Left ventricle myocardium superior (tissue), 1 donor: ENCODE data around the gene ATP13A5. TPM values are rescaled to one million over a fixed set of nuclear protein-coding genes. Genes with fewer than 3 reads are reported as not detected.
A peak's percentile ranks its signal among the peaks of the same experiment; 100 is the strongest.

ENCODE experiments used
- ATAC-seq: fragments of 200-7000 bp; cut with Tn5 transposase; one replicate; pipeline ENCODE4 v1.9.1; 2020; ENCODE audit warnings: mild to moderate bottlenecking, moderate library complexity
- DNase-seq: peaks from one replicate; pipeline ENCODE4 v3.0.0-alpha.2; 2020
- intact Hi-C: fragments of 100-400 bp; cut with micrococcal nuclease; formaldehyde crosslinking; loops from one replicate; pipeline ENCODE4 v1.11.0; 2022
- long read RNA-seq: library from polyadenylated mRNA; unstranded; transcript quantifications from one replicate; pipeline ENCODE4 v2.0.0, GENCODE V29; 2021
- total RNA-seq: library from RNA; stranded (reverse); fragmentation: NEBNext Ultra II Directional; extraction: Animal tissue kit (Norgen Biotek cat#: 25700); gene quantifications from one replicate; pipeline ENCODE4 v1.2.1, GENCODE V29; 2021
- donor health status: DM: no; HTN: yes; CAD: no; lungs with severe emphysema.

Gene ATP13A5, protein sequence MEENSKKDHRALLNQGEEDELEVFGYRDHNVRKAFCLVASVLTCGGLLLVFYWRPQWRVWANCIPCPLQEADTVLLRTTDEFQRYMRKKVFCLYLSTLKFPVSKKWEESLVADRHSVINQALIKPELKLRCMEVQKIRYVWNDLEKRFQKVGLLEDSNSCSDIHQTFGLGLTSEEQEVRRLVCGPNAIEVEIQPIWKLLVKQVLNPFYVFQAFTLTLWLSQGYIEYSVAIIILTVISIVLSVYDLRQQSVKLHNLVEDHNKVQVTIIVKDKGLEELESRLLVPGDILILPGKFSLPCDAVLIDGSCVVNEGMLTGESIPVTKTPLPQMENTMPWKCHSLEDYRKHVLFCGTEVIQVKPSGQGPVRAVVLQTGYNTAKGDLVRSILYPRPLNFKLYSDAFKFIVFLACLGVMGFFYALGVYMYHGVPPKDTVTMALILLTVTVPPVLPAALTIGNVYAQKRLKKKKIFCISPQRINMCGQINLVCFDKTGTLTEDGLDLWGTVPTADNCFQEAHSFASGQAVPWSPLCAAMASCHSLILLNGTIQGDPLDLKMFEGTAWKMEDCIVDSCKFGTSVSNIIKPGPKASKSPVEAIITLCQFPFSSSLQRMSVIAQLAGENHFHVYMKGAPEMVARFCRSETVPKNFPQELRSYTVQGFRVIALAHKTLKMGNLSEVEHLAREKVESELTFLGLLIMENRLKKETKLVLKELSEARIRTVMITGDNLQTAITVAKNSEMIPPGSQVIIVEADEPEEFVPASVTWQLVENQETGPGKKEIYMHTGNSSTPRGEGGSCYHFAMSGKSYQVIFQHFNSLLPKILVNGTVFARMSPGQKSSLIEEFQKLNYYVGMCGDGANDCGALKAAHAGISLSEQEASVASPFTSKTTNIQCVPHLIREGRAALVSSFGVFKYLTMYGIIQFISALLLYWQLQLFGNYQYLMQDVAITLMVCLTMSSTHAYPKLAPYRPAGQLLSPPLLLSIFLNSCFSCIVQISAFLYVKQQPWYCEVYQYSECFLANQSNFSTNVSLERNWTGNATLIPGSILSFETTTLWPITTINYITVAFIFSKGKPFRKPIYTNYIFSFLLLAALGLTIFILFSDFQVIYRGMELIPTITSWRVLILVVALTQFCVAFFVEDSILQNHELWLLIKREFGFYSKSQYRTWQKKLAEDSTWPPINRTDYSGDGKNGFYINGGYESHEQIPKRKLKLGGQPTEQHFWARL
- not detected for total RNA-seq
- long read RNA-seq, partial matches to known transcripts, result 0 of 1 reads
- long read RNA-seq, other reads (novel, unspliced or antisense), result 1 of 1 reads

- intact Hi-C loops, result no loop called here
- DNase-seq, result no peak
Measured at GRCh38 chr3:193378706-193379105, at the start of gene ATP13A5. Gene ATP13A5, minus strand, starts transcription at chr3:193378753. Its CDS starts 28 bp downstream, at chr3:193378725.

DNA sequence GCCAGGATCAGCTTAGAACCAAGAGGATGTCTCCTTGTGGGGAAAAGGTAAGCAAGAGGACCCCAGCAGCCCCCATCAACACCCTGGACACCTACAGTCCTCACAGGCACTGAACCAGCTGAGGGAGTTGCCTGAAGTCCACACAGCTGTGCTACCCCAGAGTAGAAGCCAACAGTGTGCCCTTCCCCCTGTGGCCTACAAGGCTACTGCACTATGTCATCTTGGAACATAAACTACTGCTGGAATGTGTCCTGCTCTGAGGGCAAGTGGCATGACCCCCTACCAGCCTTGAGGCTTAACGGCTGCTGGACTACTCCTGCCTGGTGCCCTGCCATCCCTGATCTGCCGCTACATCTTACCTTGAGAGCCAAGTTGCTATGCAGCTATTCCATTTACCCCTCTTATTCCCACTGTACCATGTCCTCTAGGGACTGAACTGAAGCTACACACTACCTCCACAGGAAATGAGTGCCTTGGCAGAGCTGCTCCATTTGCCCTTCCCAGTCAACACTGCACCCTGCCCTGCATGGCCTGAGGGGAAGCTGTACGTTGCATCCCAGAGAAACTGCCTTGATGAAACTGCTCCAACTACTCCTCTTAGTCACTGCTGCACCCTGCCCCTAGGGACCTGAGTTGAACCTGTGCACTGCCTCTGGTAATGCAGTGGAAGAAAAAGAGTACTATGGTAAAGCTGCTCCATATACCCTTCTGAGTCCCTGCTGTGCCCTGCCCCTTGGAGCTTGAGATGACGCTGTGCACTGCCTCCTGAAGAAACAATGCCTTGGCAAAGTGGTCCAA, 40.2 kb upstream of the ATP13A5 start:
- DNase-seq, result no peak
- intact Hi-C loops, result no loop called here
- ATAC-seq, result no peak

More at GRCh38 chr3:193378706-193379105, at the start of gene ATP13A5:
- ATAC-seq, result no peak

- DNase-seq (no peak), ATAC-seq (no peak)
- intact Hi-C loops, result no loop called here
Measured at GRCh38 chr3:193416629-193417028, 38.1 kb upstream of the ATP13A5 start.

GRCh38 chr3:193407688-193408087, 29.1 kb upstream of the ATP13A5 start:
- ATAC-seq (no peak), DNase-seq (no peak)
- intact Hi-C loops, result no loop called here

GRCh38 chr3:193407112-193407511, 28.6 kb upstream of the ATP13A5 start:
- ATAC-seq (no peak), DNase-seq (no peak)
- intact Hi-C loops, result no loop called here

DNA sequence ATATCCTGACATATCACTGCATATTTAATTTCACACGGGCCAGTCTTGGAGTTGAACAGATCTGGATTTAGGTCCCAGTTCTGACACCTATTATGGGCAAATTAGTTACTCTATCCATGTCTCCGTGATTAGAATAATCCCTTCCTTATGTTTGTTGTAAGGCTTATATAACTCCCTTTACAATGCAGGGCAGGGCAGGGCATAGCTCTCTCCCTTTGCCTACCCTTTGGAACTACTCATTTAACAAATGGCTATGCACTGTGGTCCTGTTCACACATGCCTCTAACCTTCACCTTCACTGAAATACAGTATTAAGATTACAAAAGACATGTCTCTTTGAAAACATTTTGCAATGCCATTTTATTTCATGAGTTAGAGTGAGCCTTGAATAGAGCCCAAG, 24.8 kb upstream of the ATP13A5 start:
- no peak for ATAC-seq
- no peak for DNase-seq
- intact Hi-C loops, result no loop called here

DNA sequence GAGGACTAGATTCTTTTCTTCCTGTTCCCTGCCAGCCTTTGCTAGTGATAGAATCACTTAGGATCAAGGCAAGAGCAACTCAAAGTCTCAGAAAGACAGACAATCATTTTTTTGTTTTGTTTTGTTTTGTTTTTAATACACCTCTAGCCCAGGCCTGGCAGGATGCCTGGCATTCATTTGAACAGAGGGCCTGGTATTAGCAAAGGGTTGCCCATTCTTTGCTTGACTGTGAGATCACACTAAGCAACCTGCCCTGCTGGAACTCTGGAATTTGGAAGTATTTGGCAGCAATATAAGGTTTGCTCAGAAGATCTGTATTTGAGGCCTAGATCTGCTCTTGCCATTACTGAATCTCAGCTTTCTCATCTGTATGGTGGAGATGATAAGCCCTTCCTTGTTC, 21.8 kb upstream of the ATP13A5 start:
- DNase-seq (no peak), ATAC-seq (no peak)
- intact Hi-C loops, result no loop called here

DNA sequence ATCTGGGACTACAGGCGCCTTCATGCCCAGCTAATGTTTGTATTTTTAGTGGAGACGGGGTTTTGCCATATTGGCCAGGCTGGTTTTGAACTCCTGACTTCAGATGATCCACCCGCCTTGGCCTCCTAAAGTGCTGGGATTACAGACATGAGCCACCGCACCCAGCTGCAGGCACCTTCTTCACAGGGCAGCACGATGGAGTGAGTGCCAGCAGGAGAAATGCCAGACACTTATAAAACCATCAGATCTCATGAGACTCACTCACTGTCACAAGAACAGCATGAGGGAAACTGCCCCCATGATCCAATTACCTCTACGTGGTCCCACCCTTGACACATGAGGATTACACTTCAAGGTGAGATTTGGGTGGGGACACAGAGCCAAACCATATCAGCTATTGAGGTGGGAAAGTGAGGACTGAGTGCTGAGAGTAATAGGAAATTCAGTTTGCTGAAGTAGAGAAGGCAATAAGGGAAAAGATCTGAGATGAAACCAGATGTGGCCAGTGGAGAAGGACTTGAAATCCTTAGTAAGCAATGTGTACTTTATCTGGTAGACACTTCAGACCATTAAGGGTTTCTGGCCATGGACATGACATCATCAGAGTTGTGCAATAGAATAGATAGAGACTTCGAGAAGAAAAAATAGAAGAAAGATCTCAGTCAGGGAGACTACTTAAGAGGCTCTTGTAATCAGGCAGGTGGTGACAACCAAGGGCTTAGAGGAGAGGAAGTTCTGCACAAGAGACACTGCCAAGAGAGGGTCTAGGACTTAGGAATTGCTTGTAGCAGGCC, 18.1 kb upstream of the ATP13A5 start:
- no peak for DNase-seq
- intact Hi-C loops, result no loop called here
- ATAC-seq, result peak; percentile 41

- DNase-seq (no peak), ATAC-seq (no peak)
- intact Hi-C loops, result no loop called here
Measured at GRCh38 chr3:193391902-193392301, 13.3 kb upstream of the ATP13A5 start.

DNA sequence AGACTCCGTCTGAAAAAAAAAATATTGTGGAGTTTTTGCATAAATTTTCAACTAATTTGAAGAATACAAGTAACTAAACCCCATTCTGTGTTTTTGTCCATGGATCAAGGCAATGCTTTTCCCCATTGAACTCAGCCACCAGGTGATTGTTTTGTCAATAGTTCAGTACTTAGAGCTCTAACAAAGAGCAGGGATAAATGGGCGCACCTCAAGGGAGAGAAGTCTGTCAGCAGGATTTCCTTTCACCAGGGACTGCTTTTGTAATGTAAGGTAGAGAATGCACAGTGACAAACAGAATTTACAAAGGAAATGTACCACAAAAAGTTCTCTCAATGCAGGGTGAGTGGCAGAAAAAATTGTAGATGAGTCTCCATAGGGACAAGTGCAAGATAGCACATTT, 10.8 kb upstream of the ATP13A5 start:
- ATAC-seq (no peak), DNase-seq (no peak)
- intact Hi-C loops, result no loop called here

DNA sequence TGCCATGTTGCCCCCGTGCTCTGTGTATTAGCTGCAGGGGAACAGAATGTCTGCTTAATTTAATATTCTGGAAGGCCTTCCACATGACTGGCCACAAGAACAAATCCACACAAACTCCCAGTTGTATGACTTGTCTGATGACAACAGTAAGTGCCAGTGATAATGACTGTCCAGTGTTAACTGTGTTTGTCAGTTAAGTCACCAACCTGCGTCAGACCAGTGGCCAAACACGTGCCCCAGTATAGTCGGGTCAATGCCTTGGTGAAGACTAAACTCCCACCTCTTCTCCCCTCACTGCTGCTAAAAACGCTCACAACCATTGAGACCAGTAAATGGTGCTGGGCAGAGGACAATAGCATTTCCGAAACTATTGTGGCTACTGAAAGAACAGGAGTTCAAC, 9.8 kb upstream of the ATP13A5 start:
- intact Hi-C loops, result no loop called here
- no peak for ATAC-seq
- no peak for DNase-seq

DNA sequence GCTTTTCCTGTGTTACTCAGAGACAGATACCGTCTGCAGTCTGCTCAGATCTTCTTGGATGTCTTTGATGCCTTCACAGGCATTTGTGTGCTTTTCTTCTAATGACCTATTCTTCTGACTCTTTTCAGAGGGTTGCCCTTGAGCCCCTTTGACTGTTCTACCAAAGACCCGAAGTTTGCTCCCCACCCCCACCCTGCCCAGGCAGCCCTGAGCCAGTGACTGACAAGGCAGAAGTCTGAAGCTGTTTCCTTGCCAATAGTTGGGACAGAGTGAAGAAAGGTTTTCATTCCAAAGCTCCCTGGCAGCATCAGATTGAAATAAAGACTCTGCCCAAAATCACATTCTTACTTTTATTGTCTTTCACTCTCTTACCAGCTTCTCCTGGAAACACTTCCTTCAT, 9.0 kb upstream of the ATP13A5 start:
- ATAC-seq (no peak), DNase-seq (no peak)
- intact Hi-C loops, result no loop called here

DNA sequence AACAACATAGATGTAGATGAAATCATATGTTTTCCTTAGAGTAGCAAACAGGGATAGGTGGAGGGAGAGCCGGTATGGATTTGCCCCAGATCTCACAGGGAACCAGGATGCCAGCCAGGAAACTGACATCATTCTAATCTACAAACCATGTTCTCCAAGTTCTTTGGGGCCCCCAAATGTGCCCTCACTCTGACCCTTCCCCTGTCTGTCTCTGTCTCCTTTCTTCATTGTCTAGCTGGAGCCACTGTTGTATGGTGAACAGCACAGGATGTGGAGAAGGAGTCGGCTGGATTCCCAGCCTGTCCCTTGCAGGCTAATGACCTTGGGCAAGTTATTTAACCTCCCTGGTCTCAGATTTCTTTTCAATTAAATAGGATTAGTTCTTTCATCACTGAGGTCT, 962 bp downstream of the ATP13A5 start:
- DNase-seq (no peak), ATAC-seq (no peak)
- intact Hi-C loops, result no loop called here

DNA sequence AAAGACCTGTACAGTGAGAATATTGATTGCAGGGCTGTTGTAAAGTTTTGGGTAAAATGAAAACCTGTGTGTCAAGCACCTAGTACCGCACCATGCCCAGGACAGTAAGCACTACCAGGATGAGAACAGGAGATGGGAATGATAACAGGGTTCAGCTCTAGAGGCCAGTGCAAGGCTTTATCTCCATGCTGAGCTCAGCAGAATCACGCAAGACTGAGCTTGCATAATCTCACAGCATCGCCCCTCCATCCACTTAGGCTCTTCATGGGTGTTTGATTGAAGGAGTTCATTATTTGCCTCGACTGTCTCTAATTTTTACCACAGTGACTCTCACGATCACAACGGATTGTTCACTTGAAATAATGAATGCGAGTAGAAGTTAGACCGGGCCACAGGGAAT, 2.9 kb downstream of the ATP13A5 start:
- intact Hi-C loops, result no loop called here

GRCh38 chr3:193372783-193373182, 5.8 kb downstream of the ATP13A5 start:
- no peak for DNase-seq
- no peak for ATAC-seq
- intact Hi-C loops, result no loop called here

More for the DNA sequence above, 2.9 kb downstream of the ATP13A5 start:
- ATAC-seq (no peak), DNase-seq (no peak)

DNA sequence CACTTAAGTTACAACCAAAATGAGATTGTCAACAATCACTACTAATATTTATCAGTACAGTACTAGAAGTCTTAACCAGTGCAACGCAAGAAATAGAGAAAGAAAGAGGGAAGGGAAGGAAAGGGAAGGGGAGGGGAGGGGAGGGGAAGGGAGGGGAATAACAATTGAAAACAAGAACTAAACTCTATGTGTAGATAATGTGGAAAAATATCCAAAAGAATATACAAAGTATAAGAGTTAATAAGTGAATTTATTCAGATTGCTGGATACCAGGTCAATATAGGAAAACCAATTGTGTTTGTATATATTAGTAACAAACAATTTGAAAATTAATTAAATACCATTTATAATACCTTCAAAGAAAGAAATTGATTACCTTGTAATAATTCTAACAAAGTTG, 10.7 kb downstream of the ATP13A5 start:
- intact Hi-C loops, result no loop called here
- ATAC-seq (no peak), DNase-seq (no peak)

DNA sequence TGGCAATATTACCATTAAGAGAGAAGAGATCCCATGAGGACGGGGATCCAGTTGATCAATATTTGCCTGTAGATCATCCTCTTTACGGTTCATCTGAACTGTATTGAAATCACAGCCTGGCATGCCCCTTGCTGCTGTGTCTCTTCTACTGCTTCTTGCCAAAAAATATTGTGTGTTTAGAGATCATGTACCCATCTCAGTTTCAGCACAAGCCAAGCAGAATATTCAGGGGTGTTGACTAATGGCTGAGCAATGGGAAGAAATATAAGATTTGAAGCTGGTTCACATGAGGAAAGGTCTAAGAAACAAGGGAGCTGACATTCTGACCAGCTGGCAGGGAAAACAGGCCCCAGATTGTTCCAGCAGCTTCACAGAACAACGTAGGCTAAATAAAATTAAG, 21.3 kb downstream of the ATP13A5 start:
- intact Hi-C loops, result no loop called here
- no peak for ATAC-seq
- no peak for DNase-seq

DNA sequence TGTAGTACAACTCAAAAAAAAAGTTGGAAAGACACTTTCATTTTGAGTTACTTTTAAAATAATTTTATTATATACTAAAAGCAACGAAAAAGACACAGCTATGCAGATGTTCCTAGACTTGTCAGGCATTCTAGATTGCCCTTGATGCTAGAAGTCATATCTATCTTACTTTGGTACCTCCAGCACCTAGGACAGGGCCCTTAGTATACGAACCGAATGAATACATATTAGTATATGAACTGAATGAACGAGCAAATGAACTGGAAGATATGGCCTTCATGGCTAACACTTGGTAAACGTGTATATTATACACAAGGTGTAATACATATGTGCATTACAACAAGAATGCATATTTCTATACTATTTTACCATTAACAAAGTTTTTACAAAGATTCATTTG, 24.1 kb downstream of the ATP13A5 start:
- no peak for DNase-seq
- no peak for ATAC-seq
- intact Hi-C loops, result no loop called here
